OCI-LY3 (cell line): ENCODE results near the gene OPTC.

Source experiments
- CTCF ChIP-seq: fragments of 200-600, 300-600 bp; sonication (generic); IDR thresholded peaks from 2 replicates; pipeline ENCODE4 v1.5.1; 2014; ENCODE audit warnings: antibody characterized with exemption, low read length, low read depth
- EZH2phosphoT487 ChIP-seq: fragments of 200-600 bp; shearing (Covaris generic); IDR thresholded peaks from 2 replicates; pipeline ENCODE4 v1.6.1; 2018; ENCODE audit warnings: antibody characterized with exemption, mixed run types, low read depth

- TF ChIP-seq CTCF: no peak
- no peak for TF ChIP-seq EZH2phosphoT487
Measured at GRCh38 chr1:203521074-203521794, 27.3 kb downstream of the OPTC start.
